WERI-Rb-1 (cell line): ENCODE measurements around the gene MTFR2.

Experiments used
- DNase-seq: peaks from one replicate; pipeline ENCODE4 v3.0.0-alpha.2; 2020
- H3K27ac ChIP-seq: fragments of 250-450 bp; sonication (Bioruptor Pico); 2 replicates; pipeline ENCODE4 v1.5.1; 2020; ENCODE audit warnings: mild to moderate bottlenecking, moderate library complexity
- H3K27me3 ChIP-seq: fragments of 250-450 bp; sonication (Bioruptor Pico); 2 replicates; pipeline ENCODE4 v1.5.1; 2021; ENCODE audit warnings: mild to moderate bottlenecking, low read depth, moderate library complexity; ENCODE audit not compliant: insufficient read depth, severe bottlenecking
- H3K36me3 ChIP-seq: fragments of 250-450 bp; sonication (Bioruptor Pico); 2 replicates; pipeline ENCODE4 v1.5.1; 2020; ENCODE audit warnings: mild to moderate bottlenecking, moderate library complexity
- H3K4me3 ChIP-seq: 2 replicates; pipeline ENCODE4 v1.5.1; 2011; ENCODE audit warnings: low read depth, mild to moderate bottlenecking, control low read depth, low read length
- H3K9me3 ChIP-seq: fragments of 250-450 bp; sonication (Bioruptor Pico); 2 replicates; pipeline ENCODE4 v1.5.1; 2021; ENCODE audit warnings: mild to moderate bottlenecking, moderate library complexity; ENCODE audit not compliant: severe bottlenecking
- TF ChIP-seq, protein P1 (sequence below): IDR thresholded peaks from 2 replicates; pipeline ENCODE4 v1.5.1; 2011; ENCODE audit warnings: low read depth, mild to moderate bottlenecking, control low read depth, inconsistent platforms, low read length

Gene MTFR2

DNA sequence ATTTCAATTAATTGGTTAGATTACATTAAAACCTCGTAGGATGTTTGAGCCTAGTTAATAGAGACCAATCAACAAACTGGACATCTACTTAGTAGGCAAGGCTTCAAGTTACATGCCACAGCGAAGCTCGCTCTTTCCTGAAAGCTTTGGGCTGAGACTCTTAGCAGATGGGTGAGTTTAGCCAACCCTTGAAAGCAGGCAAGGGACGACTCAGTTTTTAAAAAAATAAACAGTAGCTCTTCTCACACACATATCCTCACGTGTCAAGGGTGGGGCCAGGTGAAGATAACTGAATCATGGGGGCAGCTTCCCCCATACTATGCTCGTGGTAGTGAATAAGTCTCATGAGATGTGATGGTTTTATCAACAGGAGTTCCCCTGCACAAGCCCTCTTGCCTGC lies 775 bp downstream of the MTFR2 start:
- DNase-seq, result no peak
- TF ChIP-seq, protein P1, sequence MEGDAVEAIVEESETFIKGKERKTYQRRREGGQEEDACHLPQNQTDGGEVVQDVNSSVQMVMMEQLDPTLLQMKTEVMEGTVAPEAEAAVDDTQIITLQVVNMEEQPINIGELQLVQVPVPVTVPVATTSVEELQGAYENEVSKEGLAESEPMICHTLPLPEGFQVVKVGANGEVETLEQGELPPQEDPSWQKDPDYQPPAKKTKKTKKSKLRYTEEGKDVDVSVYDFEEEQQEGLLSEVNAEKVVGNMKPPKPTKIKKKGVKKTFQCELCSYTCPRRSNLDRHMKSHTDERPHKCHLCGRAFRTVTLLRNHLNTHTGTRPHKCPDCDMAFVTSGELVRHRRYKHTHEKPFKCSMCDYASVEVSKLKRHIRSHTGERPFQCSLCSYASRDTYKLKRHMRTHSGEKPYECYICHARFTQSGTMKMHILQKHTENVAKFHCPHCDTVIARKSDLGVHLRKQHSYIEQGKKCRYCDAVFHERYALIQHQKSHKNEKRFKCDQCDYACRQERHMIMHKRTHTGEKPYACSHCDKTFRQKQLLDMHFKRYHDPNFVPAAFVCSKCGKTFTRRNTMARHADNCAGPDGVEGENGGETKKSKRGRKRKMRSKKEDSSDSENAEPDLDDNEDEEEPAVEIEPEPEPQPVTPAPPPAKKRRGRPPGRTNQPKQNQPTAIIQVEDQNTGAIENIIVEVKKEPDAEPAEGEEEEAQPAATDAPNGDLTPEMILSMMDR, result no peak
- no peaks in the 10 kb centered on the region for H3K9me3 ChIP-seq
- no peak overlapping the region for H3K27ac ChIP-seq
- peak overlapping the region; percentile 89 for H3K4me3 ChIP-seq
- H3K27me3 ChIP-seq, result no peaks in the 10 kb centered on the region
- no peaks in the 10 kb centered on the region; the same call in 1 of the 2 replicates for H3K36me3 ChIP-seq

DNA sequence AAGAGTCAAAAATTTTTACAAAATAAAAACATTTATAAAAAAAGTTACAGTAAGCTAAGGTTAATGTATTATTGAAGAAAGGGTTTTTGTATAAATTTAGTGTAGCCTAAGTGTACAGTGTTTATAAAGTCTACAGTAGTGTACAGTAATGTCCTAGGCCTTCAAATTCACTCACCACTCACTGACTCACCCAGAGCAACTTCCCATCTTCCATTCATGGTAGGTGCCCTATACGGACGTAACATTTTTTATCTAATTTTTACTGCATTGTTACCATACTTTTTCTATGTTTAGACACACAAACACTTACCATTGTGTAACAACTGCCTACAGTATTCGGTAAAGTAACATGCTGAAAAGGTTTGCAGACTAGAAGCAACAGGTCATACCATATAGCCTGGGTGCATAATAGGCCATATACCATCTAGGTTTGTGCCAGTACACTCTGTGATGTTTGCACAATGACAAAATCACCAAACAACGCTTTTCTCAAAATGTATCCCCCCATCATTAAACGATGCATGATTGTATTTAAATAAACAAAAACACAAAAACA lies 6.0 kb downstream of the MTFR2 start:
- Histone ChIP-seq H3K27ac (no peak overlapping the region), H3K4me3 (no peak overlapping the region), H3K9me3 (no peaks in the 10 kb centered on the region), H3K27me3 (no peaks in the 10 kb centered on the region), H3K36me3 (peaks cover 3% of the 10 kb centered on the region)
- DNase-seq, result no peak
- TF ChIP-seq, protein P1, result no peak

DNA sequence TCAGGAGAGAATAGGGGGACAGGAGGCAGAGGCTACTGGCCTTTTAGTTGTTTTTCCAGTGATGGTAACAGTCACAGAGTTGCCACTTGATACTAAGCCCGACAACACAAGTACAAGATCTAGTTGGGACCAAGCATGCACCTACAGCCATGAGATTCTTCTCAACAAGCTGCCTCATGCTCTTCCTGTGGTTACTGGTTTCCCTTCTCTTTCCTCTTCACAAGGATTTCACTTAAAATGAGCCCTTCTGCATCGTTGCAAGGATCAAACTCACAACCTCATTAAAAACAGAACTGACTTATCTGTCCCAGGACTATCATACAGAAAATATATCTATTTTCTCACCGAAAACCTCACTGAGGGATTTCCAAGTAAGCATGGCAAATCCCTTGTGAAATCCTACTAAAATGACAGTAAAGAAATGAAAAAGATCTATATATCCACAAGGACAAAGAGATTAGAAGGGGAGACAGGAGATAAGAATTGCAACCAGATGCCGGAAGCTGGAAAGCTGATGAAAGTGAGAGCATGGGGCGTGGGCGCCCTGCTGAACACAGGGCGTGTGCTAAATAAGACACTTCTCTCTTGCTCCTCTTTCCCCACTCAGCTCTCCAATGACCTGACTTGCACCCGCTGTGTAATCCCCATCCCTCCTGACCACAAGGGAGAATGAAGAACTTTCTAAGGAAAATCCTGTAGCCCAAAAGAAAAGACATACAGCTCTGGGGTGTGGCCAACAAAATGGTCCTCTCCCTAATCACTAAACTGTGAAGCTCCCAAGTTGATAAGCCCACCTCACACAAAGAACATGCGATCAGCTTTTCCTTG lies 13.4 kb downstream of the MTFR2 start:
- TF ChIP-seq, protein P1, result no peak
- Histone ChIP-seq H3K27me3 (no peaks in the 10 kb centered on the region), H3K4me3 (no peak overlapping the region), H3K27ac (no peak overlapping the region), H3K9me3 (no peaks in the 10 kb centered on the region), H3K36me3 (peaks cover 3% of the 10 kb centered on the region; the same call in 1 of the 2 replicates)
- DNase-seq, result peak; percentile 48

DNA sequence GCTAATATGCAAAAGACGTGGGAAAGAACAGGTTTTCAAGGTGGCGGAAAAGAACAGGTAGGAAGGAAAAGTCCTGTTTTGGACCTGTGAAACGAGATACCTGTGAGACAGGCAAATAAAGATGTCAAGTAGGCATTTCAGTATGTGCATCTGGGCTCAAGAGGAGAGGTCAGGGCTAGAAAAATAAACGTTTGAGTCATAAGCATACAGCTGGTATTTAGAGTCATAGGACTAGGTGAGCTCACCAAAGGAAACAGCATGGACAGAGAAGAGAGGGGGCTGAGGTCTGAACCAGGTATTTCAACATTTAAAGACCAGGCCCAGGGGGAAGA lies 14.9 kb downstream of the MTFR2 start:
- DNase-seq, result no peak
- TF ChIP-seq, protein P1, result no peak
- no peaks in the 10 kb centered on the region for H3K9me3 ChIP-seq
- H3K4me3 ChIP-seq, result no peak overlapping the region
- H3K27me3 ChIP-seq, result no peaks in the 10 kb centered on the region
- H3K36me3 ChIP-seq, result no peaks in the 10 kb centered on the region
- no peak overlapping the region for H3K27ac ChIP-seq

DNA sequence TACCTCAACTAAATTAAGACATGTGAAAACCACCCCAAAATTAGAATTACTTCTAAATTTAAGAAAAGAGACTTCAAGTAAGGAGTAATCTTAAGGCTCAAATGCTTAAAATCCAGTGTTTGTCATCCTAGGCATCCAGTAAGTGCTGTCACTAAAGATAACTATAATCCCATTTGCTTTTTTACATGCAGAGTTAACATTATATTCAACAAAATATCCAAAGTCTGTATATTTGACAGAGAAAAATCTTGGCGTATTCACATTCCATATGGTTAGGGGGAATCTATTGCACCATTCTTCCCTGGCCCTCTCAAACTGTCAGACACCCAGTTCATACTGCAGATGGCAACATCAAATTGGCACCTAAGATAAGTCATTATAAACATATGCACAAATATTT lies 17.4 kb downstream of the MTFR2 start:
- TF ChIP-seq, protein P1, result no peak
- H3K36me3 ChIP-seq, result no peaks in the 10 kb centered on the region
- no peak overlapping the region for H3K27ac ChIP-seq

More for the DNA sequence above, 17.4 kb downstream of the MTFR2 start:
- H3K4me3 ChIP-seq, result no peak overlapping the region
- no peaks in the 10 kb centered on the region for H3K9me3 ChIP-seq
- no peak for DNase-seq
- H3K27me3 ChIP-seq, result no peaks in the 10 kb centered on the region
